ENCODE data around the gene FER1L5. TPM values are rescaled to one million over a fixed set of nuclear protein-coding genes. Genes with fewer than 3 reads are reported as not detected.

Gene FER1L5
- total RNA-seq, 4 donors from 2014 or later: not detected

- peak; percentile 81 to 93 for DNase-seq
- Histone ChIP-seq H3K4me3 (no peak overlapping the region), H3K27ac (peak overlapping the region; percentile 87 to 93 (median 90)), H3K9me3 (no peaks in the 10 kb centered on the region), H3K36me3 (peaks cover 2 to 94% of the 10 kb centered on the region in 2 donors), H3K4me1 (peaks cover 34 to 41% of the 10 kb centered on the region in 2 donors), H3K27me3 (no peaks in the 10 kb centered on the region)
- peak; percentile 95 for ATAC-seq
- intact Hi-C loops (cut with DNase I; ENCODE audit: low total_unique reads) (no loop called here), in situ Hi-C loops (cut with MboI; ENCODE audit: low sequenced_read_pairs in 4 of 4) (no loop called here)
- no peak for TF ChIP-seq CTCF (IDR thresholded peaks at IDR 0.05 in 4 of 5, conservative IDR thresholded peaks at IDR 0.05 in 1 of 5)
Observed at GRCh38 chr2:96608469-96609455, 33.8 kb upstream of the FER1L5 start.

- in situ Hi-C loops (cut with MboI; ENCODE audit: low sequenced_read_pairs in 4 of 4) (no loop called here), intact Hi-C loops (cut with DNase I; ENCODE audit: low total_unique reads) (no loop called here)
- Histone ChIP-seq H3K9me3 (no peaks in the 10 kb centered on the region), H3K36me3 (peaks cover 0 to 43% of the 10 kb centered on the region in 2 donors), H3K27ac (peak overlapping the region; percentile 55 to 82 (median 76)), H3K27me3 (no peaks in the 10 kb centered on the region), H3K4me1 (peaks cover 27 to 35% of the 10 kb centered on the region in 2 donors), H3K4me3 (no peak overlapping the region)
- ATAC-seq (no peak), DNase-seq (no peak)
- TF ChIP-seq POLR2A (IDR thresholded peaks at IDR 0.05): no peak
- TF ChIP-seq CTCF (IDR thresholded peaks at IDR 0.05 in 4 of 5, conservative IDR thresholded peaks at IDR 0.05 in 1 of 5): no peak
Observed at GRCh38 chr2:96616128-96616527, 26.4 kb upstream of the FER1L5 start.

- Histone ChIP-seq H3K27me3 (no peaks in the 10 kb centered on the region), H3K27ac (peak overlapping the region; percentile 55 to 82 (median 76)), H3K4me3 (no peak overlapping the region), H3K4me1 (peaks cover 27 to 35% of the 10 kb centered on the region in 2 donors), H3K9me3 (no peaks in the 10 kb centered on the region), H3K36me3 (peaks cover 0 to 39% of the 10 kb centered on the region in 2 donors)
- no peak for TF ChIP-seq CTCF (IDR thresholded peaks at IDR 0.05 in 4 of 5, conservative IDR thresholded peaks at IDR 0.05 in 1 of 5)
- TF ChIP-seq POLR2A (IDR thresholded peaks at IDR 0.05): no peak
- in situ Hi-C loops (cut with MboI; ENCODE audit: low sequenced_read_pairs in 4 of 4) (no loop called here), intact Hi-C loops (cut with DNase I; ENCODE audit: low total_unique reads) (no loop called here)
- DNase-seq (no peak), ATAC-seq (peak; percentile 42 to 51)
Observed at GRCh38 chr2:96616535-96616934, 26.0 kb upstream of the FER1L5 start.

- DNase-seq (no peak), ATAC-seq (peak in 1 of 2 donors; percentile 17)
- H3K27me3 ChIP-seq: no peaks in the 10 kb centered on the region
- peaks cover 0 to 36% of the 10 kb centered on the region in 2 donors for H3K36me3 ChIP-seq
- TF ChIP-seq POLR2A (IDR thresholded peaks at IDR 0.05) (no peak), CTCF (IDR thresholded peaks at IDR 0.05 in 4 of 5, conservative IDR thresholded peaks at IDR 0.05 in 1 of 5) (no peak)
- intact Hi-C loops (cut with DNase I; ENCODE audit: low total_unique reads): no loop called here
- in situ Hi-C loops (cut with MboI; ENCODE audit: low sequenced_read_pairs in 4 of 4): no loop called here
- H3K4me3 ChIP-seq: no peak overlapping the region
- no peaks in the 10 kb centered on the region for H3K9me3 ChIP-seq
- peak overlapping the region; percentile 55 to 82 (median 76) for H3K27ac ChIP-seq
- peaks cover 27 to 35% of the 10 kb centered on the region in 2 donors for H3K4me1 ChIP-seq
Observed at GRCh38 chr2:96617012-96617411, 25.6 kb upstream of the FER1L5 start.
